Stimulated activated CD8-positive, alpha-beta memory T cell treated with anti-CD3 and anti-CD28 coated beads, Interleukin-2, amount 100 ng/mL, for 48 hours (primary cell): ENCODE data around the gene COL4A2.
"Not testable (repeated sequence)": the region's sequence is repeated elsewhere in the genome, so short reads cannot be mapped to it uniquely, and the experiment has no call there.

Experiments
- DNase-seq, 2 donors: peaks; one replicate each; pipeline ENCODE4 v3.0.0-alpha.2; 2020; ENCODE audit warnings: low read depth in 2 of 2

The COL4A2 gene

DNA sequence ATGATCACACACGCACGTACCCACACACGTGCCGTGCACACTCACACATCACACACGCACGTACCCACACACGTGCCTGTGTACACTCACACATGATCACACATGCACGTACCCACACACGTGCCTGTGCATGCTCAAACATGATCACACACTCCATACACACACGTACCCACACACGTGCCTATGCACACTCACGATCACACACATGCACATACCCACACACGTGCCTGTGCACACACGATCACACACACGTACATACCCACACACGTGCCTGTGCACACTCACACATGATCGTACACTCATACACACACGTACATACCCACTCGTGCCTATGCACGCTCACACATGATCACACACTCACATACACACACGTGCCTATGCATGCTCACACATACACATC lies 167.6 kb downstream of the COL4A2 start:
- DNase-seq, result no peak

DNA sequence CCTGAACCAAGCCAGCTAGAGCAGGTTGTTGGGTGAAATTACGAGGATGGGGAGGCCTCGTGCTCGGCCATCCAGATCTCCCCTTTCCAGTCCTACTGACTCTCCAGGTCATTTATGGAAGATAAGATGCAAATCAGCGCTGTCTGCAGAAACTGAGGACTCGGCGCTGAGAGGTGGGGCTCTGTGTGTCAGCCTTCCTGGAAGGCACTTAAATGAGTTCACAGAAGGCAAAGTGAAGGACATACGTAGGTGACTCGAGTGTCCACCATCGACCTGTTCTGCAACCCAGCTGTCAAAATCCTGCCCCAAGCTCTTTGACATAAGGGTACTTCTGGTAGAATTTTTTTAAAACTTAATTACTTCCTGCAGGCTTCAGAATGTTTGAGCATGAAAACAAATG lies 168.0 kb downstream of the COL4A2 start:
- no peak for DNase-seq

- no peak for DNase-seq
Observed at GRCh38 chr13:110475550-110476219, 168.6 kb downstream of the COL4A2 start.

DNA sequence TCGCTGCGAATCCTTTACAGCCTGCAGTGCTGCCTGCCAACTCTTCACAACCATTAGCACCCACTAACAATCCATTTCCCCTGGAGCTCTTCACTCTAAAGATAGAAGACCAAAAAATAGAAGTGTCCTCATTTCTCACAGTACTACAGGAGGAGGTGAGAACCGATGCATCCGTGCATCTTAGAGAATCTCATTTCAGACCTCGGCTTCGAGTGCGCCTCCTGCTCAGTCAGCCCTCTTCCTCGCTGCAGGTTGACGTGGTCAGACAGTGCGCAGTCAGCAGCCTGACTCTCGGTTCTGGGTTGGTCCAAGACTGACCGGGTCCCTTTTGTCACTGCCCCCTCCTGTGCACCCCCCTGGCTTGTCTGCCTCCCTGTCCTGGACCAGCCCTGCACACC lies 169.1 kb downstream of the COL4A2 start:
- no peak for DNase-seq

DNA sequence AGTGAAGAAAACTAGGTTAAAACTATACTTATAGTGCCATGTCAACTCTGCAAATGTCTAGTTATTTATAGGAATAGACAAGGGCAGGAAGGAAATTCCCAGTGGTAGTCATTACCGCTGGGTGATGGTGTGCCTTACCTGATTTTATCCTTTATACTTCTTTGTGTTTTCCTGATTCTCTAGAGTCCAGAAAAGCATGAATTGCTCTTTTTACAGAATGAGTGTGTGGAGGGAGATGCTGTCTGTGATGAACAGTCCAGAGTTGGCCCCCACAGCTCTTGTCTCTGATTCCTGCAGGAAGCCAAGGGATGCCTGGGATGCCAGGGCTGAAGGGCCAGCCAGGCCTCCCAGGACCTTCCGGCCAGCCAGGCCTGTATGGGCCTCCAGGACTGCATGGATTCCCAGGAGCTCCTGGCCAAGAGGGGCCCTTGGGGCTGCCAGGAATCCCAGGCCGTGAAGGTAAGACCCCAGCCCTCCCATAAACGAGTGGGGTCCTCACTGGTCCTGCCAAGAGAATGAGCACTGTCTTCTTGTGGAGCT lies 170.7 kb downstream of the COL4A2 start:
- DNase-seq, result no peak

- no peak for DNase-seq
Observed at GRCh38 chr13:110478405-110479214, 171.5 kb downstream of the COL4A2 start.

DNA sequence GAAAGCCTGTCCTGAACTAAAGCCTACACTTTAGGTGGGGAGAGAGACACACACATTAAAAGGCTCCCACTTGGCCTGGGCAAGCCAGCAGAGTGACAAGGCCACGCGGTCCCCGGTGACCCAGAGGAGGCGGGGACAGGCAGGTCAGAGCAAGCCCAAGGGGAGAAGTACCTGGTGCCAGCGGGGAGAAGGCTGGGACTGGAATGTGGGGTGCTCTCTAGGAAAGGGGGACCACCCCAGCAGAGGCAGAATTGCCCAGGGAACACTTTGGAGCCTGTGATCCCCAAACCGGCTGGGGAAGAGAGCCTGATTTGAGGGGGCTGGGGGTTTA lies 172.1 kb downstream of the COL4A2 start:
- DNase-seq, result no peak

DNA sequence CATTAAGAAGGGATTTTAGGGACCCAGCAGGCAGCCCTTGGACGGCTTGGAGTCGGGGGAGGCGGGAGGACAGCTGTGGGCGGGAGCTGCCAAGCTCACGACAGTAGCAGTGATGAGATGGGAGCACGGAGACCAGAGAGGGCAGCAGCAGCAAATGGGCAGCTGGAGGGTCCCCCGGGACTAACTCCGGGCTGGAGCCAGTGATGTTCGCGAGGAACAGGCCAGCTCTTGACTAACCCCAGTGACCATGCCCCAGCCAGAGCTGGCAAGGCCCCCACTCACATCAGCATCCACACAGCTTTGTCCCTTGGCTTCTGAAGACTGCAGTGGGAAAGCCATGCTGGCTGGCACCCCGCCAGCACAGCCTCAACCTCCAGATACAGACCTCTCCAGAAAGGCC lies 172.6 kb downstream of the COL4A2 start:
- no peak for DNase-seq

GRCh38 chr13:110480161-110480560 lies 173.1 kb downstream of the COL4A2 start:
- no peak for DNase-seq

- DNase-seq, result no peak
Observed at GRCh38 chr13:110483386-110483968, 176.4 kb downstream of the COL4A2 start.

- no peak for DNase-seq
Observed at GRCh38 chr13:110484290-110485048, 177.4 kb downstream of the COL4A2 start.

DNA sequence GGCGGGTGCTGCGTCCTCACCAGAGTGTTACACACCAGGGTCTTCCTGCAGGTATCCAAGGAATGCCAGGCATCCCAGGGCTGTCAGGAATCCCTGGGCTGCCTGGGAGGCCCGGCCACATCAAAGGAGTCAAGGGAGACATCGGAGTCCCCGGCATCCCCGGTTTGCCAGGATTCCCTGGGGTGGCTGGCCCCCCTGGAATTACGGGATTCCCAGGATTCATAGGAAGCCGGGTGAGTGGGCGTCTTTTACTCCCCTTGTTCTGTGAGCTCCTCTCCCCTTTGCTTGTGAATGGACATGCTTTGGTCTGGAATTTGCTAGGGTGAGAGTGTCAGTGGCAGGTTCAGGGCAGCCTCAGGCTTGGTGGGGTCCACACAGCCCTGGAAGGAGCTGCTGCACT lies 178.5 kb downstream of the COL4A2 start:
- DNase-seq, result no peak

- no peak for DNase-seq
Observed at GRCh38 chr13:110486061-110486715, 179.1 kb downstream of the COL4A2 start.

GRCh38 chr13:110486880-110487279 lies 179.8 kb downstream of the COL4A2 start:
- not testable (repeated sequence) for DNase-seq

GRCh38 chr13:110490009-110490770 lies 183.1 kb downstream of the COL4A2 start:
- no peak for DNase-seq

GRCh38 chr13:110491869-110492678 lies 185.0 kb downstream of the COL4A2 start:
- DNase-seq, result no peak

DNA sequence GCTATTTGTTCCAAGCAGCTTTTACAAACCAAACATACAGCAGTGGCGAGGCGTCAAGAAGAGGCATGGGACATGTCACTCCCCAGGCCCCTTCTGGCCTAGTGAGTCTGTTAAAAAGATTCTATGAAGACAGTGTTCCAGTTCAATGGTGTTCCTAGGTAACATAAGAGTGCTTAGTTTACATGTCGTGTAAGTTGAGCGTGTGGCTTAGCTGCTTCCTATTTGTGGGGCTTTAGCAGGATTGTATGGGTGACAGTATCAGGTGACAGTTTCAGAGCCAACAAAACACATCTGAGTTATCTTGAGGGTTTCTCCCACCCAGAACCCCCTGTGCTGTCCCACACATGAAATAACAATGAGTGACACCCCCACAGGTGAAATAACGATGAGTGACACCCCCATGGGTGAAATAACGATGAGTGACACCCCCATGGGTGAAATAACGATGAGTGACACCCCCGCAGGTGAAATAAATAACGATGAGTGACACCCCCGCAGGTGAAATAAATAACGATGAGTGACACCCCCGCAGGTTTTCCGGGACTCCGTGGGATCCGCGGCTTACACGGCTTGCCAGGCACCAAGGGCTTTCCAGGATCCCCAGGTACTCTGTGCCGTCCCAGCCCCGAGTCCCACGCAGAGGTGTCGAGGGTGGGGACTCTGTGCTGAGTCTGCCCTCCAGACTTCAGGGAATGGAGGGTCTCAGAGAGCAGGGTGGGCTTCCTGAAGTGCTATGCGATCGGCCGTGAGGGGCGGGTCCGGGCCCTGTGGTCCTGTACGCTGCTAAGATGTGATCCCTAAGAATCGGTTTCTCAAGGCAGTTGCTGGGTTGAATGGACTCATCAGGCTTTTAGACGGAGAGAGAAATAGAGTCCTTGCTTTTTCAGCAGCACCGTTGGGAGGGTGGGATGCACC lies 185.9 kb downstream of the COL4A2 start:
- no peak for DNase-seq

- no peak for DNase-seq
Observed at GRCh38 chr13:110493613-110494012, 186.5 kb downstream of the COL4A2 start.

- DNase-seq, result no peak
Observed at GRCh38 chr13:110495376-110495775, 188.3 kb downstream of the COL4A2 start.
